HG02973 (cell line): ENCODE data around the gene GPR85.
"Not testable (repeated sequence)": the region's sequence is repeated elsewhere in the genome, so short reads cannot be mapped to it uniquely, and the experiment has no call there.

Source experiments
- ATAC-seq: cut with Tn5 transposase; IDR thresholded peaks from one replicate; pipeline ENCODE4 v1.9.1; 2021; ENCODE audit warnings: moderate library complexity; ENCODE audit not compliant: unreplicated experiment

GPR85 gene, protein sequence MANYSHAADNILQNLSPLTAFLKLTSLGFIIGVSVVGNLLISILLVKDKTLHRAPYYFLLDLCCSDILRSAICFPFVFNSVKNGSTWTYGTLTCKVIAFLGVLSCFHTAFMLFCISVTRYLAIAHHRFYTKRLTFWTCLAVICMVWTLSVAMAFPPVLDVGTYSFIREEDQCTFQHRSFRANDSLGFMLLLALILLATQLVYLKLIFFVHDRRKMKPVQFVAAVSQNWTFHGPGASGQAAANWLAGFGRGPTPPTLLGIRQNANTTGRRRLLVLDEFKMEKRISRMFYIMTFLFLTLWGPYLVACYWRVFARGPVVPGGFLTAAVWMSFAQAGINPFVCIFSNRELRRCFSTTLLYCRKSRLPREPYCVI

DNA sequence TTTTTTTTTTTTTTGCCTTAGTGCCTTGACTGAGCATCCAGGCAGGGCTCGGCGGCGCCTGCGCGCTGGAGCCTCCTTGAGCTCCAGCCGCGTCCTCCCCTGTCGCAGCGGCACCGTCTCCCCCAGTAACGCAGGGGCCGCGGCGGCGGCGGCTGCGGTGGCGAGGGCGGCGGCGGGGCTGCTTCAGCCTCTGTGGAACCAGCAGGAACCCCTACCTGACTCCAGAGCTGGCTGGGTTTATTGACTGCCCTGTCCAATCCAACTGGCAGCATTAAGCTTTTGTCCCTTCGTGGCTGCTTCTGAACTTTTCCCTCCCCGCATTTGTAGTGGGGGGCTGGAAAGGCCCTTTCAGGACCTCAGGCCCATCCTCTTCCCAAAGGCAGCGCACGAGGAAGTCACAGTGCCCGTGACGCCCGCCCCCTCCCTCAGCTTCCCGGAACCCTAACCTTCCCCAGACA is at the start of gene GPR85:
Gene GPR85 (minus strand): TSS at position 397 of the 458 bp plus-strand sequence. CDS start 2,106 bp downstream, outside the sequence.
- ATAC-seq, result no peak

DNA sequence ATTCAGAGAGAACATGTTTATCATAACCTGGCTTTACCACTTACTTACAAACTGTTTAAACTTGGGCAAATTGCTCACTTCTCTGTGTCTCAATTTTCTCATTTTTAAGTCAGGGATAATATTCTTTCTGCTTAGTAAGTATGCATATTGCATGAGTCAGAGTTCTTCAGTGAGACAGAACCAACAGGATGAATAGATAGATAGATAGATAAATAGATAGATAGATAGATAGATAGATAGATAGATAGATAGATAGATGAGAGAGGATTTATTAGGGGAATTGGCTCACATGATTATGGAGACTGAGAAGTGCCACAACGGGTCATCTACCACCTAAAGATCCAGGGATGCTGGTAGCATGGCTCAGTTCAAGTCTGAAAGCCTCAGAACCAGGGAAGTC is 47.4 kb upstream of the GPR85 start:
- no peak for ATAC-seq

DNA sequence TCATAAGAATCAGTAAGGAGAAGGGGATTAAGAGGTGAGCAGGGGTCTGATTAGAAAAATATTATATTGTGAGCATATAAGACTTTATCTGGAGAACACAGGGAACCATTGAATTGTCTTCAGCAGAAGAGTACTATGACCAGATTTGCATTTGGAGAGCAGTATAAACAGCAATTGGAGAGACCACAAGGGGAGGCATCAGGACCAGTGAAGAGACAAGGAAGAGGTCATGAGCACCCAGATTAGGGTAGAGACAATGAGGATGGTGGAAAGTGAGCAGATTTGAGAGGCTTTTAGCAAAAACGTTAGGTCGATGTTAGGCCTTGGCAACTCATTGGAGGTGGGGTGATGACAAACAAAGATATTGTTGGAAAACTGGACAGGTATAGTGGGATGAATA is 44.7 kb upstream of the GPR85 start:
- ATAC-seq, result no peak

DNA sequence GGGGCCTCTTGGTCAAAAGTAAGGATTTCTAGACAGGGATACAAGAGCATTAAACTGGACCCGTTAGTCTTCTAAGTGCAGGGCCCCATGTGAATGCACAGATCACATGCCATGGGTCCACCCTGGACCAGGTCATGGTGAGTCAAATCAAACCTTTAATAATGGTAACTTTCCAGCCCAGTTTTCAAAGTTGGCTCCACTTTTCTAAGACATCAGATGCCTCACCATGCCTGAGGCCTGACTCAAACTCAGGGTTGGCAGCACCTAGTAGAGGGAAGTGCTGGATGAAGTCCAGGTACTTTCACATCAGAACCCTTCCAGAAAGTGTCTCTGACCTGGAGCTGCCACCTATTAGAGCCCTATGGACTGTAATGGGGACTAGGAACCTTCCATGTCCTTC is 41.4 kb upstream of the GPR85 start:
- no peak for ATAC-seq

DNA sequence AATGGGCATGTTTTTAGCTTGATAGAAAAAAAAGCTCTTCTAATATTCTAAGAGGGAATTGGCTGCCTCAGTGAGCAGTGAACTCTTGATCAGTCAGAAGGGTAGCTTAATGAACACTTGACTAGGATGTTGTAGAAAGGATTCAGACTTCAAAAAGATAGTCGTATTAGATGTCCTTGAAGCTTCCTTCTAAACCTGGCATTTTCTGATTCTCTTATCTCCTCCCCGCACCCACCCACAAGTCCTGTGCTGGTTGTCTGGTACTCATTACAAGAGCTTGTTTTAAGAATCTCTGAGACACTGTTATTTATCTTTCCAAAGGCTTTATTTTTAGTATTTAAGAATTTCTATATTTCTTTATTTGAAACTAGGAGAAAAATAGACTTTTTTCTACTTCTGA is 39.1 kb upstream of the GPR85 start:
- ATAC-seq, result no peak

DNA sequence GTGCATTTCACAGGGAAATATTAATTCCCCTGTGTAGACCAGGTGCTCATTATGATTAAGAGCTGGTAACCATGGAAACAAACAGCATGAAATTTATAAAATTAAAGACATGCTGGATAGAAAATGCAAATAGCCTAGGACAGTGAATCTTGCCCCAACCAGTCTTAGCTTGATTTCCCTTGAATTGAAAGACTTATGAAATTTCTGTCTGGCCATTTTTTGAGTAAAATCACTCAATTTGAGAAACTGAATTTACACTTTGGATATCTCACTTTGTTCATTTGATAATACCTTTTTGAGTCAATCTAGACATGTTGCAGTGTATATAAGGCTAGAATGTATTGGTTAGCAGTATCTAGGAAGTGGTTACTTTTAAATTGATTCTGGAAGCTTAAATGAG is 36.1 kb upstream of the GPR85 start:
- no peak for ATAC-seq

DNA sequence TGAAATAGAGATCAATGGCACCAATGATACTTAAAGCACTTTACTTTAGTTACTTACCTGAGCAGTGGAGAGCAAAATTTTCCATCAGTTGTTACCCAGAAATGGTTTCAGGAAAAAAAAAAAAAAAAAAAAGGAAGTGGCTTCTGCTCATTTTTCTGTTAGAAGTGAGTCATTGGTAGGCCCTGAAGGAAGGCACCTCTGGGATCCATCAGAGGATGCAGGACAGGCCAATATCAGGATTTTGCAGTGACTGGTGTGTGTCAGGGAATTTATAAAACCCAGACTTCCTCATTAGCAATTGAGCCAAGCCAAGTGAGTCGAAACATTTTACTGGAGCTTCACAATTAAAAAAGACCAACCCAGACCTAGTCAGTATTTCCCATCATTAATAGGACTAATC is 34.0 kb upstream of the GPR85 start:
- ATAC-seq, result no peak

DNA sequence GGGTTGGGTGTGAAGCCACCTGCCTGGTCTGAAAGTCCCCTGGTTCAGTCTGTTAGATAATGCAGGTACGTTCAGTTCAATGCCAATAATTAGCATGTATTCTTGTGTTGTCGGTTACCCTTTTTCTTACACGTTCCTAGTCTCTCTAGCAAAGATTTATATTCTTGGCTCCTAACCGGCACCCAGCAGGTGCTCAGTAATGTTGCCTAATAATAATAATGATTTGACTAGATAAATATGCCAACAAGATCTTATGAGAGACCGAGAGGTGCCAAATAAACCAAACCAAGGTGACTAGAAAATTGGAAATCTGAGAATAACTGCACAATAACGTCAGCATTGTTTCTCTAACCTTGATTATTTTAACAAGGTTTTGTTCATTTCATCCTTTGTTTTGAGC is 32.8 kb upstream of the GPR85 start:
- ATAC-seq, result no peak

DNA sequence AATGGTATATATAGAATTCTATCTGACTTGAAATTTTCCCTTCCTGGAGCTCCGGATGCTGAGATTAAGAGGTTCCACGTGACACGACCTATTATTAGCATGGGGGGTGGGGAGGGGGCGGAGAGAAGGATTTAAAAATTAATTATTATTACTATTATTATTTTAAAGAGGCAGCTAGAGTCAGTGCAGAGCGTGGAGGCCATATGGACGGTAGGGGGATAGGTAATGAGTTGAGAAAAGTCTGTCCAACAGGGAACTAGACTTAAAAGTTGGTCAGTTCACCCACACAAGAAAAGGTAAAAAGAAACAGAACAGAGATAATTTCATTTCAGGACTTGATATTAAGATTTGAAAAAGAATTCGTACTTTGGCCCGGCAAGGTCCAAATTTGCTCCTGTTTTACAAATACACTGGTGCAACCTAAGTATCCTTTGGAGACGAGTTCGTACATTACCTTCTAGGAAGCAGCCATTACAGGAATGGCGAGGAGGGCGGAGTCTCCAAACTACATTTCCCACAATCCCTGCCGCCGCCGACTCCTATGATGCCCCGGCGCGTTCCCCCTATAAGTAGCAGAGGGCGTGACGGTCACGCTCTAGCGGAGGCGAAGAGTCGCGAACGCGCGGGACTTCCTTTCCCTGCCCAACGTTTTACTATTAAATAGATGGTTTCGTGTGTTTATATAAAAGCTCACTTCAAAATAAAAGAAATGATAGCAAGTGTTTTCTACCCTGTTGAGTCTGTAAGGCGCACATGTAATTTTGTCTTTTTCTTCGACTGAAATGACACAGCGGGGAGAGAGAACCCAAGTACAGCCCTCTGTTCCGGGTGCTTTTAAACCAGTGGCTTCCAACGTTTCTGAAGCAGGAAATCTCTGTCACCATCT is 31.7 kb upstream of the GPR85 start, which contains the start of gene SMIM30:
Gene SMIM30 (minus strand): TSS at position 481 of the 886 bp plus-strand sequence. CDS start 976 bp downstream, outside the sequence.
- peak; percentile 99 for ATAC-seq

DNA sequence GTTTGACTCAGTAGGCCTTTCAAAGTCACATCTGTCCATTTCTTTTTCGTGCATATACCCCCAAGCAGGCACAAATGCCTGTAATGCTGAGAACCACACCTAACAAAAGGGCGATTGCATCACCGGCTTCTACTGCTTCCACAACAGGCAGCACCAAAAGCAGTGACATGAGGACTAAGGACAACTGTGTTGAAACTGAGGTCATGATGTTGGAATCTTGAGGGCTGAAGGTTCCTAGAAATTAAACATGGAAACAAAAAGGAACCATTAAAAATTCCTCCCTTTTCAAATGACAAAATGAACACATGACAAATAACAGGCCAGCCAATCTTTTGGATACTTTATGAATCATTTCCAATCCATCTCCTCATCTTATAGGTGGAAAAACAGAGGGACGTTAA is 30.7 kb upstream of the GPR85 start:
- not testable (repeated sequence) for ATAC-seq

DNA sequence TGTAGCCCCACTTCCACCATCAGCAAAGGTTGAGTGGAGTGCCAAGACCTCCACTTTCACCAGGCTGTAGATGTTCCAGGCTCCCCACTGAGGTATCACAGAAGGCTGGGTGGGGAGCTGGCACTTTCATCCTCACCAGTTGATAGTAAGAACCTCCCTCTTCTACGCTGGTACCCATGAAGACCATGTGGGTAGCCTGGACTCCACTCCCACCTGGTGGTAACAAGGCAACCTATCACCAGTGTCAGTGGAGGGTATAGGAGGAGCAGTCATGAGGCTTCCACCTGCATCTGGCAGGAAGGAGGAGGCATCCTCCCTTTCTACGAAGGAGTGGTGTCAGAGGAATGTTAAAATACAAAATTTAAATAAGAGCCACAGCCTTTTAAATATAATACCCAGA is 27.3 kb upstream of the GPR85 start:
- no peak for ATAC-seq

DNA sequence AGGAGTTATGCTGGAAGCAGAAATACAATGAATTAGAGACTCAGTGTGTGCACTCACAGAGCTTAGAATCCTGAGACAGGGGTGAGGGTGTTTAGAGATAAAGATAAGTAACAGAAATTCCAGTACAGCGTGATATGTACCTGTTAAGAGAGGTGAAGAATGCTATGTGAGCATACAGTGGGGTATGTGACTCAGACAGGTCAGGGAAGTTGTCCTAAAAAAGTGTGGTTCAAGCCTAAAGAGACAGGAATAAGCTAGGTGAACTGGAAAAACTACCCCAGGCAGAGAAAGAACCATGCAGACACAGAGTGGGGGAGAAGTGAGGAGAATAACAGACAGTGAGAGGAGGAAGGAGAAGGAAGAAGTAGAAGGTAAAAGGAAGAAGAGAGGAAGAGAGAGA is 23.1 kb upstream of the GPR85 start:
- ATAC-seq, result no peak

DNA sequence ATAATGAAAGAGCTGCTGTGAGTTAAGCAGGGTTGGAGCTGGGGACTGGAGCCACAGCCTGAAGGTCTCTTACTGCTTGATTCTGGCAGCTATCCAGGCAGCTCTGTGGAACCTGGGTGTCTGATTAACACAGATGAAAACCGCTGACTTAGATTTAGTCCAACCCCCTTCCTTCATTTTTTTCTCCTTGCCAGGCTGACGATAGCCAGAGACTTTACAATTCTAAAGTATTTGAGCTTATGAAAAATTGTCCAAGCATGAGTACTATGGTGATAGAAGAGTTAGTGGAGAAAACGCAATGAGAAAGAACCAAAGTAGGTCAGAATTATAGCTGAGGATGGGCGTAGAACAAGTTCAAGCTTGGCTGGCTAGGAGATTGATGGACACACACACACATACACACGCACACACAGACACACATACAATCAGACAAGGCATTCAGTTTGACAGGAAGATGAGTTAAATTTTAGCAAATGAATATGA is 13.5 kb upstream of the GPR85 start:
- no peak for ATAC-seq

DNA sequence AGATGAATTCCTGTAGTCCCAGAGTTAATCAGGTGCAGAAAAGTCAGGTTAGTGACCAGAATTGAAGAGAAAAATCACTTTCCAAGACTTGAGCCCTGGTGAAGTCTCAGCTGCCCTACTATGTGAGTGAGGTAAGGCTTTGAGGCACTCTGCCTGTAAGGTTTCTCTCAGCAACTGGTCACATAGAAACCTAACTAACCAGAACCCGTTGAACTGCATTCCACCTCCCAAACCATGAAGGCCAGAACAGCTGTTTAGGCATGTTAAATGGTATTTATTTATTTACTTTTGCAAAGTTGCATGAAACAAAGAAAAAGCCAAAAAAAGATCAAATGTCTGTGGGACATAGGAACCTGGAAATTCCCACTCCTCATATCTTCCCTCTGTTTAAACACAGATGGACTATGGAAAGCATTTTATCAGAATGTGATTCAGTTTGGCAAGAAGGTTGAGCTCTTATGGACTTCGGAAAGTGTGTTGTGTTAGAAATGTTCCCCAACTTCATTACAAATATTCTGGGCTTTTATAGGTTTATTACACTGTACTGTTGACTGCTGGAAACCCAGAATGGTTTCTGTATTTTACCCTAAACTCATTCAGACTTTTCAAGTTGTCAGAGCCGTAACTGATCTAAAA is 12.8 kb upstream of the GPR85 start:
- no peak for ATAC-seq

DNA sequence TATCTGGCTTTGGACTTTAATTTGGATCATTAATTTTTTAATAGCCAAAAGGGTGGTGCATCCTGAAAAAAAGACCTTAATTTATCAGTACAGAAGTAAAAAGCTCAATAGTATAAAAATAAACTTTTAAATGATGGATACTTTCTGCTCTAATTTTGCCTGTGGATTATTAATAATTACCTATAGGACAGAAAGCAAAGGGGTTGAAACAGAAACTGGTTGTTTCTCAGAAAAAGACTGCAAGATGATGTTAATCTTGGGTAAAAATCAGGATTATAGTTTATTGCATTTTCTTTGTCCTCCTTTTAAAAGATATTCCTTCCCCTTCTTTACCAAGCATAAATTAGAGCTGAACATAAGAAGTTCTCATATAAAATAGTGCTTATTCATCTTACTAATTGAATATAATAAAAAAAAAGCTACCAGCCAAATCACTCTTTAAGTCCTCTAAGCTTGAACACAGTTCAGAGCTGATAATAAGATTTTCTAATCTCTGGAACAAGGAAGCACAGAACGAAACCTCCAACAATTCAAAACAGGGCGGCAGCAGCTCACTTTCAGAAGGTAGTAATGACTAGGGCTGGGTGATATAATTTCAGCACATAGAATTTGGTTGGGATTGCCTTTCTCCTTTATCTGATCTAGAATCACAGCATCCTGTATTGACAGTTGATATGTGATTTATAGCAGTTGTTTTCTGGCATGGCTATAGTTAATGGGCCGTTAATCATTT is 8.1 kb upstream of the GPR85 start:
- no peak for ATAC-seq

DNA sequence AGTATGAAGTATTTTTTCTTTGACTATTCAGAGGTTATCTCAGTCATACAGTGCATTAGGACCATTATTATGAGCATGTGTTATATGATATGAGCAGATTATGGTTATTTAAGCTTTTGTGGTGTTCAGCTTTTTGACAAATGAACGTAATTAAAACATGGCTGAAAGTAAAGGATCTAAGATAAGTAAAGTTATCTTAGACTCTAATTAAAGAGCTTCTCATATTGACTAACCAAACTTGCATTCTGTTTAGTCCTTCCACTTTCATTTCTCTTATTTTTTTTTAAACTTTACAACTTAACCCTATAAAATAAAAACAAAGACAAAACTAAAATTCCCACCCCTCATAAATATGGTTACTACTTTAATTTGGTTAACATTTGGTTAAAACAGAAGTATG is 6.9 kb upstream of the GPR85 start:
- ATAC-seq, result no peak

DNA sequence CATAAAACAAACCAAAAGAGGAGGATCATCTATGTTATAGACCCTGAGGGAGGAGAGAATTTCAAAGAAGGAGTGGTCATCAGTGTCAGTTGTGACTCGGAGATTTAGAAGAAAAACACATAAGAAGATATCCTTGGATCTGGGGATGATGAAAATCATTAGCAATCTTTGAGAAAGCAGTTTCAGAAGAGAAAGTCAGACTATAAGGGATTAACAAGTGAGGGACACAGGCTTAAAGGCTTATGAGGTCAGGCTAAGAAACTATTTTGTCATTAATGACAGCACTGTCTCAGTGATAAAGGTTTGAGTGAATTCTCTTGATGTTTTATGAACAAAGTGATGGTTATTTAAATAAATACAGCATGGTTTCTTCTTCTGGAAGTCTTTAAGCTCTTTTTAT is 6.1 kb upstream of the GPR85 start:
- no peak for ATAC-seq

DNA sequence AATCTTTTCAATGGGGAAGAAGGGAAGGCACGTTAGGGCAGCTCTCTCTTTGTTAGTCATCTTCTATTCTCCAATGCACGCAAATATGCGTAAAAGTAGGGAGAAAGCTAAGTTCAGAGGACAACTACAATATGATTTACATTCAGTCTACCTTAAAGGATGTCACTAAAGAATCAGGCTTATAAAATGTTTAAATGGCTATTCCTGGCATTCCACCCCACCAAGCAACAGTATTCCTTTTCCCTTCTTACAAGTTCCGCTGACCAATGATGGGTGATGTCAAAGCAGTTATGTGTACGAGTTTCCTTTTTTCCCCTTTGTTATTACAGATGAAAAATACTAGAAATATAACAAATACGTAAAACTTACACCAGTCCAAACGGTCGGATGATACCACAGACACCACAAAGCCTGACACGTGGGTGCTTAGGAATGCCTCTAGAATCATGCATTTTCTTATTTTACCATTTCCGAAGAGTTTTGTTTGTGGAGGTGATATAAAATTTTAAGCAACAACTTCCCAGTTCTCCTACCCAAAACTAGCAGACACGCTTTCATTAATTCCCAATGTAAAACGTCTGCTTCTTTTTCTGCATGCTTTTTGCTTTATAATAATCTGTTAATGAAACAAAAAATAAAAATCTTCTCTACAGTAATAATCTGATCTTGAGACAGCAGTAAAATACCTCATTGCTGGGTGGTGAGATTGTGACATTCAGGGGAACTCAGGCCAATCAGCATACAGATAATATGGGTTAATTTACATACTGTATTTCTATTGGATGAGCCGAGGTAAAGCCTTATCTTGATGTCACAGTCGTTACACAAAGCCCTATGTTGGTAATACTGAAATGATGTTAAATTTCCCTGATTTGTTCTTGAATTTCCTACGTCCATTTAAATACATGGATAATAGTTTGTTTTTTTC is 708 bp upstream of the GPR85 start:
- ATAC-seq, result no peak

DNA sequence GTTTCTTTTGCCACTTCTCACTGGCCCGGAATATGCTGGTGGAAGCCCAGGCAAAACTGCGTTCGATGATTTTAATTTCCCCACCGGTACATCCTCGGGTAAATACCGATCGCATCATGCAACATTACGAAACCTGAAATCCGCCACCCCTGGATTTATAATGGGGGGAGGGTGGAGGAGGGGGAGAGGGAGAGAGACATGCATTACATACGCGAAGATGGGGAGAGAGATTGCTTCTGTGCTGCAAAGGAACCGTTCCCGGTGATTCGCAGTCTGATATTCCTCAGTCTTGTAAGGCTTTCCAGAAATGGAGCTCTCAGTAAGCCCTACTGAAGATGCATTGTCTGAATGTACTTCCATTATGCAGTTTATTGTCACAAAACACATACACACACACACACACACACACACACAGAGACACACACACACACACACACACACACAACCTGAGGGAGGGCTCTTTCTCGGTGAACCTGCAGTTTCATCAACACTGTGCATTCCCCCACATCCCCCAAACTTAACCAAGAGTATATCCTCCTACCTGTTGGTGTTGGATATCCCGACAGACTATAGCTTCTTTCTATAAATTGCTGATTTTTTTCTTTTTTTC is 741 bp downstream of the GPR85 start:
- no peak for ATAC-seq
